GM18526 (cell line): ENCODE data around the gene CSRP1.

Source experiments
- POLR2A ChIP-seq: IDR thresholded peaks from 3 replicates; pipeline ENCODE4 v1.6.1; 2011; ENCODE audit not compliant: insufficient read length; ENCODE audit errors: extremely low read depth

Gene CSRP1

GRCh38 chr1:201461645-201462441 is 45.1 kb downstream of the CSRP1 start:
- TF ChIP-seq POLR2A: no peak

- no peak for TF ChIP-seq POLR2A
Observed at GRCh38 chr1:201460814-201461644, 45.9 kb downstream of the CSRP1 start.

- no peak for TF ChIP-seq POLR2A
Observed at GRCh38 chr1:201459775-201460174, 47.1 kb downstream of the CSRP1 start.

- TF ChIP-seq POLR2A: no peak
Observed at GRCh38 chr1:201459052-201459451, 47.9 kb downstream of the CSRP1 start.

GRCh38 chr1:201457508-201457960 is 49.4 kb downstream of the CSRP1 start:
- TF ChIP-seq POLR2A: no peak

GRCh38 chr1:201456499-201457309 is 50.2 kb downstream of the CSRP1 start:
- no peak for TF ChIP-seq POLR2A

GRCh38 chr1:201455098-201455497 is 51.8 kb downstream of the CSRP1 start:
- TF ChIP-seq POLR2A: no peak

GRCh38 chr1:201454608-201455007 is 52.3 kb downstream of the CSRP1 start:
- TF ChIP-seq POLR2A: no peak

GRCh38 chr1:201452866-201453265 is 54.1 kb downstream of the CSRP1 start:
- TF ChIP-seq POLR2A: no peak

- TF ChIP-seq POLR2A: no peak
Observed at GRCh38 chr1:201450721-201451291, 56.1 kb downstream of the CSRP1 start.

GRCh38 chr1:201448990-201449389 is 57.9 kb downstream of the CSRP1 start:
- TF ChIP-seq POLR2A: no peak

GRCh38 chr1:201447903-201448871 is 58.7 kb downstream of the CSRP1 start:
- TF ChIP-seq POLR2A: no peak

GRCh38 chr1:201445310-201445709 is 61.6 kb downstream of the CSRP1 start:
- TF ChIP-seq POLR2A: no peak

GRCh38 chr1:201444792-201445191 is 62.1 kb downstream of the CSRP1 start:
- TF ChIP-seq POLR2A: no peak
